Caco-2 (cell line): ENCODE measurements around the gene LRRC26. TPM values are rescaled to one million over a fixed set of nuclear protein-coding genes. Genes with fewer than 3 reads are reported as not detected.

Experiments
- BruUV-seq: library from RNA; stranded (reverse); fragments of 400-500 nt; replicated peaks from 2 replicates; lab custom pipeline; 2021; lab: Mats Ljungman, UMichigan
- CTCF ChIA-PET: fragments of 300-600 bp; sonication (Branson Sonifier 250); formaldehyde crosslinking; loops from one replicate; lab custom pipeline; 2022; ENCODE audit warnings: antibody characterized with exemption; lab: Charles Lee
- POLR2A ChIA-PET: fragments of 300-600 bp; sonication (Branson Sonifier 250); formaldehyde crosslinking; loops from one replicate; lab custom pipeline; 2022; ENCODE audit warnings: antibody characterized with exemption; lab: Charles Lee
- DNase-seq, 2 experiments: peaks; one replicate each; pipeline versions ENCODE4 v3.0.0 to v3.0.0-alpha.2; 2020 to 2022
- H3K27me3 ChIP-seq: replicated peaks from 2 replicates; pipeline ENCODE4 v1.6.0; 2011; ENCODE audit warnings: low read length; ENCODE audit not compliant: control insufficient read depth, insufficient read depth
- H3K36me3 ChIP-seq: 2 replicates; pipeline ENCODE4 v1.5.1; 2011; ENCODE audit warnings: low read length; ENCODE audit not compliant: control insufficient read depth, insufficient read depth
- H3K4me1 ChIP-seq: fragments of 250-450 bp; sonication (Bioruptor Pico); 2 replicates; pipeline ENCODE4 v1.5.1; 2020; ENCODE audit warnings: mild to moderate bottlenecking
- H3K4me3 ChIP-seq: 2 replicates; pipeline ENCODE4 v1.5.1; 2011; ENCODE audit warnings: low read depth, mild to moderate bottlenecking, control low read depth, low read length
- H3K9me3 ChIP-seq: fragments of 250-450 bp; sonication (Bioruptor Pico); 2 replicates; pipeline ENCODE4 v1.5.1; 2020; ENCODE audit warnings: mild to moderate bottlenecking, moderate library complexity
- H3K27ac Mint-ChIP-seq: one replicate; pipeline ENCODE4 v1.8.0; 2022; ENCODE audit warnings: mixed read lengths; ENCODE audit not compliant: unreplicated experiment
- H3K27me3 Mint-ChIP-seq: one replicate; pipeline ENCODE4 v1.8.0; 2022; ENCODE audit warnings: mixed read lengths; ENCODE audit not compliant: insufficient read depth, unreplicated experiment
- H3K36me3 Mint-ChIP-seq: one replicate; pipeline ENCODE4 v1.8.0; 2022; ENCODE audit warnings: mild to moderate bottlenecking, mixed read lengths; ENCODE audit not compliant: insufficient read depth, unreplicated experiment
- H3K4me1 Mint-ChIP-seq: one replicate; pipeline ENCODE4 v1.8.0; 2022; ENCODE audit warnings: low read depth, mixed read lengths; ENCODE audit not compliant: unreplicated experiment
- H3K4me3 Mint-ChIP-seq: one replicate; pipeline ENCODE4 v1.8.0; 2022; ENCODE audit warnings: mild to moderate bottlenecking, moderate library complexity, mixed read lengths; ENCODE audit not compliant: unreplicated experiment
- H3K9me3 Mint-ChIP-seq: one replicate; pipeline ENCODE4 v1.8.0; 2022; ENCODE audit warnings: mixed read lengths; ENCODE audit not compliant: unreplicated experiment
- intact Hi-C: fragments of 100-400 bp; cut with micrococcal nuclease; formaldehyde crosslinking; loops from one replicate; pipeline ENCODE4 v1.10.0; 2022; ENCODE audit not compliant: unreplicated experiment
- total RNA-seq: library from RNA; stranded (reverse); gene quantifications from 2 replicates; pipeline ENCODE4 v1.2.3, GENCODE V29; 2022
- TF ChIP-seq, protein P1 (sequence below), 2 experiments: fragments of 200-600 bp in 1 of 2; IDR thresholded peaks; 1 replicate in 1 of 2; 2 replicates in 1 of 2; pipeline versions ENCODE4 v1.5.1 to v1.8.0; 2011 to 2022; ENCODE audit warnings: antibody characterized with exemption in 1 of 2, control low read depth in 1 of 2, inconsistent platforms in 1 of 2, low read depth in 1 of 2, low read length in 1 of 2, mild to moderate bottlenecking in 1 of 2, moderate library complexity in 1 of 2; ENCODE audit not compliant: insufficient read depth in 1 of 2, severe bottlenecking in 1 of 2, unreplicated experiment in 1 of 2

LRRC26 gene
- total RNA-seq, 1 experiment from 2014 or later: 2.9 TPM

DNA sequence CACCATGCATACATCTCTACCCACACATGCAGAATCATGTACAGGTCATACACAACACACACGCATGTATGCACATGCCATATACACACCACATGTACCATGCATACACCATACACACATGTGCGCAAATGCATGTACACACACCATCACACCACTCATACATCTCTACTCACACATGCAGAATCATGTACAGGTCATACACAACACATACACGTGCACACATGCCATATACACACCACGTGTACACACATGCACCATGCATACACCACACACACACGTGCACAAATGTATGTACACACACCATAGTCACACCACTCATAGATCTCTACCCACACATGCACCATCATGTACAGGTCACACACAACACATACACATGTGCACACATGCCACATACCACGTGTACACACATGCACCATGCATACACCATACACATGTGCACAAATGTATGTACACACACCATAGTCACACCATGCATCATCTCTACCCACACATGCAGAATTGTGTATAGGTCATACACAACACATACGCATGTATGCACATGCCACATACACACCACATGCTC is 16.9 kb downstream of the LRRC26 start:
- no peaks in the 10 kb centered on the region for H3K9me3 Mint-ChIP-seq
- Histone ChIP-seq H3K4me1 (no peaks in the 10 kb centered on the region), H3K27me3 (no peaks in the 10 kb centered on the region), H3K4me3 (no peak overlapping the region), H3K9me3 (no peaks in the 10 kb centered on the region), H3K36me3 (no peaks in the 10 kb centered on the region)
- ChIA-PET CTCF (no interaction called here), POLR2A (no interaction called here)
- no peak overlapping the region for H3K4me3 Mint-ChIP-seq
- DNase-seq: no peak
- no peak overlapping the region for H3K27ac Mint-ChIP-seq
- no TSS peak for BruUV-seq
- H3K4me1 Mint-ChIP-seq: no peaks in the 10 kb centered on the region
- TF ChIP-seq, protein P1, sequence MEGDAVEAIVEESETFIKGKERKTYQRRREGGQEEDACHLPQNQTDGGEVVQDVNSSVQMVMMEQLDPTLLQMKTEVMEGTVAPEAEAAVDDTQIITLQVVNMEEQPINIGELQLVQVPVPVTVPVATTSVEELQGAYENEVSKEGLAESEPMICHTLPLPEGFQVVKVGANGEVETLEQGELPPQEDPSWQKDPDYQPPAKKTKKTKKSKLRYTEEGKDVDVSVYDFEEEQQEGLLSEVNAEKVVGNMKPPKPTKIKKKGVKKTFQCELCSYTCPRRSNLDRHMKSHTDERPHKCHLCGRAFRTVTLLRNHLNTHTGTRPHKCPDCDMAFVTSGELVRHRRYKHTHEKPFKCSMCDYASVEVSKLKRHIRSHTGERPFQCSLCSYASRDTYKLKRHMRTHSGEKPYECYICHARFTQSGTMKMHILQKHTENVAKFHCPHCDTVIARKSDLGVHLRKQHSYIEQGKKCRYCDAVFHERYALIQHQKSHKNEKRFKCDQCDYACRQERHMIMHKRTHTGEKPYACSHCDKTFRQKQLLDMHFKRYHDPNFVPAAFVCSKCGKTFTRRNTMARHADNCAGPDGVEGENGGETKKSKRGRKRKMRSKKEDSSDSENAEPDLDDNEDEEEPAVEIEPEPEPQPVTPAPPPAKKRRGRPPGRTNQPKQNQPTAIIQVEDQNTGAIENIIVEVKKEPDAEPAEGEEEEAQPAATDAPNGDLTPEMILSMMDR (IDR thresholded peaks at IDR 0.05; ENCODE audit: insufficient read depth in 1 of 2, low read depth in 1 of 2, low read length in 1 of 2, severe bottlenecking in 1 of 2, unreplicated experiment in 1 of 2): no peak
- intact Hi-C loops: no loop called here
- peaks cover 13% of the 10 kb centered on the region for H3K36me3 Mint-ChIP-seq
- H3K27me3 Mint-ChIP-seq: peaks cover under 1% of the 10 kb centered on the region

DNA sequence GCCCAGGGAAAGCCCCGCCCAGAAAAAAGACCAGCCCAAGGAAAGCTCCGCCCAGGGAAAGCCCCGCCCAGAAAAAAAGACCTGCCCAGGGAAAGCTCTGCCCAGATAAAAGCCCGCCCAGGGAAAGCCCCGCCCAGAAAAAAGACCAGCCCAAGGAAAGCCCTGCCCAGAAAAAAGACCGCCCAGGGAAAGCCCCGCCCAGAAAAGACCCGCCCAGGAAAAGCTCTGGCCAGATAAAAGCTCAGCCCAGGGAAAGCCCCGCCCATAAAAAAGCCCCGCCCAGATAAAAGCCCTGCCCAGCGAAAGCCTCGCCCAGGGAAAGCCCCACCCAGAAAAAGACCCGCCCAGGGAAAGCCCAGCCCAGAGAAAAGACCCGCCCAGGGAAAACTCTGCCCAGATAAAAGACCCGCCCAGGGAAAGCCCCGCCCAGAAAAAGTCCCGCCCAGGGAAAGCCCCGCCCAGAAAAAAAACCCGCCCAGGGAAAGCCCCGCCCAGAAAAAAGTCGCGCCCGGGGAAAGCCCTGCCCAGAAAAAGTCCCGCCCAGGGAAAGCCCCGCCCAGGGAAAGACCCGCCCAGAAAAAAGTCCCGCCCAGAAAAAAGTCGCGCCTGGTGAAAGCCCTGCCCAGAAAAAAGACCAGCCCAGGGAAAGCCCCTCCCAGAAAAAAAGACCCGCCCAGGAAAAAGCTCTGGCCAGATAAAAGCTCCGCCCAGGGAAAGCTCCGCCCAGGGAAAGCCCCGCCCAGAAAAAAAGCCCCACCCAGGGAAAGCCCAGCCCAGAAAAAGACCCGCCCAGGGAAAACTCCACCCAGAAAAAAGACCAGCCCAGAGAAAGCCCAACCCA is 19.0 kb downstream of the LRRC26 start:
- no peak overlapping the region for H3K27ac Mint-ChIP-seq

More for the DNA sequence above, 19.0 kb downstream of the LRRC26 start:
- TF ChIP-seq, protein P1 (IDR thresholded peaks at IDR 0.05; ENCODE audit: insufficient read depth in 1 of 2, low read depth in 1 of 2, low read length in 1 of 2, severe bottlenecking in 1 of 2, unreplicated experiment in 1 of 2): no peak
- ChIA-PET POLR2A (interaction anchor here (0.6 to 1.3 kb wide), 6 partner anchors 9 to 90 kb away, joined by 4 to 7 read pairs (median 5); partner anchors contain the start of gene MAN1B1), CTCF (interaction anchor here (0.7 to 1.7 kb wide), 5 partner anchors 23 to 86 kb away, joined by 3 to 9 read pairs (median 5); partner anchors contain the start of gene ANAPC2)
- peaks cover 13% of the 10 kb centered on the region for H3K36me3 Mint-ChIP-seq
- no peaks in the 10 kb centered on the region for H3K9me3 Mint-ChIP-seq
- Histone ChIP-seq H3K4me3 (no peak overlapping the region), H3K27me3 (no peaks in the 10 kb centered on the region), H3K4me1 (no peaks in the 10 kb centered on the region), H3K36me3 (no peaks in the 10 kb centered on the region), H3K9me3 (no peaks in the 10 kb centered on the region)
- intact Hi-C loops: loop anchor here (1.0 kb wide), 1 partner anchor 37 kb away; the partner anchor contains the start of genes ANAPC2 and SSNA1
- no peaks in the 10 kb centered on the region for H3K4me1 Mint-ChIP-seq
- DNase-seq: peak; percentile 74 to 91
- no TSS peak for BruUV-seq
- H3K27me3 Mint-ChIP-seq: peaks cover 8% of the 10 kb centered on the region
- peak overlapping the region; percentile 7 for H3K4me3 Mint-ChIP-seq
